Spleen (tissue), 11 donors: ENCODE measurements around the gene GNPTG. TPM values are rescaled to one million over a fixed set of nuclear protein-coding genes. Genes with fewer than 3 reads are reported as not detected.

Source experiments
- DNase-seq: peaks from one replicate; pipeline ENCODE4 v3.0.0-alpha.2; 2020
- H3K27ac ChIP-seq, 8 donors: fragments of 200-600 bp; sonication (generic) in 7 of 8; 1 replicate in 4 of 8; 2 replicates in 4 of 8; pipeline versions ENCODE4 v1.5.0 to v1.8.0; 2016 to 2021; ENCODE audit warnings: inconsistent platforms in 4 of 8, mild to moderate bottlenecking in 4 of 8, moderate library complexity in 1 of 8
- H3K27me3 ChIP-seq, 7 donors: fragments of 200-600 bp; sonication (generic) in 6 of 7; replicated peaks in 1 of 7; 1 replicate in 4 of 7; 2 replicates in 3 of 7; pipeline versions ENCODE4 v1.5.0 to v1.8.0; 2016 to 2021; ENCODE audit warnings: inconsistent platforms in 3 of 7, mild to moderate bottlenecking in 1 of 7
- H3K36me3 ChIP-seq, 6 donors: fragments of 200-600 bp; sonication (generic) in 5 of 6; 1 replicate in 4 of 6; 2 replicates in 2 of 6; pipeline versions ENCODE4 v1.5.0 to v1.8.0; 2016 to 2021; ENCODE audit warnings: inconsistent platforms in 2 of 6
- H3K4me1 ChIP-seq, 6 donors: fragments of 200-600 bp; sonication (generic) in 5 of 6; 1 replicate in 3 of 6; 2 replicates in 3 of 6; pipeline versions ENCODE4 v1.5.0 to v1.8.0; 2016 to 2021; ENCODE audit warnings: inconsistent platforms in 3 of 6
- H3K4me3 ChIP-seq, 8 donors: fragments of 200-600 bp; sonication (generic) in 7 of 8; 1 replicate in 4 of 8; 2 replicates in 4 of 8; pipeline versions ENCODE4 v1.5.0 to v1.8.0; 2016 to 2021; ENCODE audit warnings: inconsistent platforms in 4 of 8, mild to moderate bottlenecking in 4 of 8, moderate library complexity in 2 of 8
- H3K9me3 ChIP-seq, 8 donors: fragments of 200-600 bp; sonication (generic) in 7 of 8; 1 replicate in 4 of 8; 2 replicates in 4 of 8; pipeline versions ENCODE4 v1.5.0 to v1.8.0; 2016 to 2021; ENCODE audit warnings: inconsistent platforms in 4 of 8
- POLR2A ChIP-seq, 3 donors: fragments of 450-650 bp; IDR thresholded peaks; one replicate each; pipeline ENCODE4 v1.5.1; 2017; ENCODE audit warnings: antibody characterized with exemption in 3 of 3, mild to moderate bottlenecking in 1 of 3
- POLR2AphosphoS5 ChIP-seq, 3 donors: sonication (generic); formaldehyde crosslinking; IDR thresholded peaks; one replicate each; pipeline ENCODE4 v1.5.1; 2017; ENCODE audit warnings: antibody characterized with exemption in 3 of 3
- WGBS, 5 donors: extraction: QIAGEN DNeasy Blood & Tissue Kit in 3 of 5; methylation state at CpG; one replicate each; pipeline versions ENCODE4 v1.1.5 to v1.1.7; 2013 to 2018; 5-methylcytosine and 5-hydroxymethylcytosine counted together
- intact Hi-C: fragments of 100-400 bp; cut with DNase I; formaldehyde crosslinking; loops from one replicate; pipeline ENCODE4 v1.15.0; 2023; ENCODE audit warnings: low total_unique reads
- polyA plus RNA-seq, 3 donors: library from polyadenylated mRNA; stranded (reverse); fragments of 200-250 nt; gene quantifications; one replicate each; pipeline ENCODE4 v1.2.1, GENCODE V29; 2013
- total RNA-seq, 7 donors: library from RNA; depleted of rRNA in 3 of 7; stranded (reverse); fragments of >200 nt in 3 of 7; fragmentation: NEBNext Ultra II Directional in 4 of 7; extraction: Animal tissue kit (Norgen Biotek cat#: 25700) in 4 of 7; gene quantifications; one replicate each; pipeline versions ENCODE4 v1.1.0 to v1.2.1, GENCODE V29; 2016 to 2021
- TF ChIP-seq, protein P1 (sequence below), 11 experiments: fragments of 200-600 bp in 7 of 11; fragments of 450-650 bp in 4 of 11; sonication (generic) in 4 of 11; IDR thresholded peaks in 8 of 11; conservative IDR thresholded peaks in 3 of 11; 1 replicate in 7 of 11; 2 replicates in 4 of 11; pipeline versions ENCODE4 v1.4.0 to v1.8.0; 2016 to 2021; ENCODE audit warnings: antibody characterized with exemption in 11 of 11, inconsistent platforms in 4 of 11, mild to moderate bottlenecking in 1 of 11
- donor health status: healthy with polysubstance abuse.
- donor health status: DM: no; HTN: no; CAD: no; lungs with moderate emphysema.
- donor health status: DM: no; HTN: no; CAD: no.
- donor health status: Bipolar disorder and iron deficiency.
- donor health status: healthy.
- donor health status: DM: no; HTN: no; CAD: no.
- donor health status: DM: yes; HTN: yes; CAD: no.

Gene GNPTG
- total and polyA plus RNA-seq, 10 donors, result 55.6 to 80.6 (median 65.4) TPM

DNA sequence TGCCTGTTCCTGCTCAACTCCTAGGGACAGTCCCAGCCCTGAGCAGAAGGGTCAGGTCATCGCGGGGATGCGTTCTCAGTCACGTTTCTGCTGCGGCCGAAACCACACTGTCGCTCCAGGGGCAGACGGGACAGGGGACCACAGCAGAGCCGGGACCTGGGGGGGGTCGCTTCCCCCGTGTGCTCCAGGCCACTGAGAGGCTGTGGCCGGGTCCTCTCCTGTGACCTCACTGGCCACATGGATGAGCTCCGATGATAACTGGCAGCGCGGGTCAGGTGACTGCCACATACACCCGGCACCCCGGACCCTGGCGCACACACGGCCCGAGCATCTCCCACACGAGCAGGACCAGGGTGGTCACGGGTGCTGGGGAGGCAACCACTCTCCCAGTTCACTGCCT lies 12.8 kb downstream of the GNPTG start:
- DNase-seq, result no peak
- no peak overlapping the region for H3K4me3 ChIP-seq
- TF ChIP-seq POLR2A (IDR thresholded peaks at IDR 0.05), result no peak
- TF ChIP-seq POLR2AphosphoS5 (IDR thresholded peaks at IDR 0.05), result peak in 2 of 3 donors; percentile 16 to 52
- TF ChIP-seq, protein P1, sequence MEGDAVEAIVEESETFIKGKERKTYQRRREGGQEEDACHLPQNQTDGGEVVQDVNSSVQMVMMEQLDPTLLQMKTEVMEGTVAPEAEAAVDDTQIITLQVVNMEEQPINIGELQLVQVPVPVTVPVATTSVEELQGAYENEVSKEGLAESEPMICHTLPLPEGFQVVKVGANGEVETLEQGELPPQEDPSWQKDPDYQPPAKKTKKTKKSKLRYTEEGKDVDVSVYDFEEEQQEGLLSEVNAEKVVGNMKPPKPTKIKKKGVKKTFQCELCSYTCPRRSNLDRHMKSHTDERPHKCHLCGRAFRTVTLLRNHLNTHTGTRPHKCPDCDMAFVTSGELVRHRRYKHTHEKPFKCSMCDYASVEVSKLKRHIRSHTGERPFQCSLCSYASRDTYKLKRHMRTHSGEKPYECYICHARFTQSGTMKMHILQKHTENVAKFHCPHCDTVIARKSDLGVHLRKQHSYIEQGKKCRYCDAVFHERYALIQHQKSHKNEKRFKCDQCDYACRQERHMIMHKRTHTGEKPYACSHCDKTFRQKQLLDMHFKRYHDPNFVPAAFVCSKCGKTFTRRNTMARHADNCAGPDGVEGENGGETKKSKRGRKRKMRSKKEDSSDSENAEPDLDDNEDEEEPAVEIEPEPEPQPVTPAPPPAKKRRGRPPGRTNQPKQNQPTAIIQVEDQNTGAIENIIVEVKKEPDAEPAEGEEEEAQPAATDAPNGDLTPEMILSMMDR (IDR thresholded peaks at IDR 0.05 in 8 of 11, conservative IDR thresholded peaks at IDR 0.05 in 3 of 11), result no peak
- no peaks in the 10 kb centered on the region for H3K27me3 ChIP-seq
- peaks cover 3 to 98% (median 80%) of the 10 kb centered on the region in 6 donors for H3K36me3 ChIP-seq
- H3K27ac ChIP-seq, result no peak overlapping the region
- peaks cover 0 to 10% (median 4%) of the 10 kb centered on the region in 6 donors for H3K4me1 ChIP-seq
- WGBS, 5 donors, result 85 to 92% (median 89%) methylated on average over 18 to 22 of the region's 22 CpGs
- H3K9me3 ChIP-seq, result no peaks in the 10 kb centered on the region
- intact Hi-C loops, result no loop called here

GRCh38 chr16:1366060-1366711 lies 14.5 kb downstream of the GNPTG start:
- WGBS, 5 donors, result 77 to 91% (median 84%) methylated on average over 22 to 29 of the region's 29 CpGs
- no peak for TF ChIP-seq POLR2A (IDR thresholded peaks at IDR 0.05)
- peak in 2 of 3 donors; percentile 26 to 63 for TF ChIP-seq POLR2AphosphoS5 (IDR thresholded peaks at IDR 0.05)
- H3K9me3 ChIP-seq, result no peaks in the 10 kb centered on the region
- H3K4me1 ChIP-seq, result peaks cover 0 to 9% (median 4%) of the 10 kb centered on the region in 6 donors
- no peak overlapping the region for H3K4me3 ChIP-seq
- intact Hi-C loops, result no loop called here
- no peaks in the 10 kb centered on the region for H3K27me3 ChIP-seq
- no peak for DNase-seq
- H3K27ac ChIP-seq, result peak overlapping the region in 1 of 8 donors; percentile 18
- peaks cover 3 to 98% (median 81%) of the 10 kb centered on the region in 6 donors for H3K36me3 ChIP-seq

GRCh38 chr16:1366712-1367299 lies 15.1 kb downstream of the GNPTG start:
- intact Hi-C loops, result no loop called here
- 85 to 94% (median 90%) methylated on average over 17 to 24 of the region's 24 CpGs for WGBS, 5 donors
- H3K4me3 ChIP-seq, result no peak overlapping the region
- peaks cover 3 to 98% (median 82%) of the 10 kb centered on the region in 6 donors for H3K36me3 ChIP-seq
- H3K9me3 ChIP-seq, result no peaks in the 10 kb centered on the region
- DNase-seq, result no peak
- H3K27ac ChIP-seq, result no peak overlapping the region
- peak in 1 of 3 donors; percentile 58 for TF ChIP-seq POLR2AphosphoS5 (IDR thresholded peaks at IDR 0.05)
- TF ChIP-seq POLR2A (IDR thresholded peaks at IDR 0.05), result no peak
- TF ChIP-seq, protein P1 (IDR thresholded peaks at IDR 0.05 in 8 of 11, conservative IDR thresholded peaks at IDR 0.05 in 3 of 11), result no peak
- no peaks in the 10 kb centered on the region for H3K27me3 ChIP-seq
- H3K4me1 ChIP-seq, result peaks cover 0 to 9% (median 4%) of the 10 kb centered on the region in 6 donors

- peaks cover 0 to 98% (median 74%) of the 10 kb centered on the region in 6 donors for H3K36me3 ChIP-seq
These were observed 15.9 kb downstream of the GNPTG start for GRCh38 chr16:1367486-1368174.

More at GRCh38 chr16:1367486-1368174, 15.9 kb downstream of the GNPTG start:
- Histone ChIP-seq H3K9me3 (no peaks in the 10 kb centered on the region), H3K4me1 (peaks cover 0 to 9% (median 4%) of the 10 kb centered on the region in 6 donors), H3K4me3 (no peak overlapping the region), H3K27ac (no peak overlapping the region), H3K27me3 (no peaks in the 10 kb centered on the region)
- intact Hi-C loops, result no loop called here
- 90 to 95% (median 93%) methylated on average over 12 to 27 of the region's 27 CpGs for WGBS, 5 donors
- DNase-seq, result no peak
- TF ChIP-seq, protein P1 (IDR thresholded peaks at IDR 0.05 in 8 of 11, conservative IDR thresholded peaks at IDR 0.05 in 3 of 11), result no peak
- TF ChIP-seq POLR2A (IDR thresholded peaks at IDR 0.05), result no peak
- TF ChIP-seq POLR2AphosphoS5 (IDR thresholded peaks at IDR 0.05), result peak in 1 of 3 donors; percentile 27
